Lower leg skin (tissue), 4 donors: ENCODE results near the gene NIPBL. TPM values are rescaled to one million over a fixed set of nuclear protein-coding genes. Genes with fewer than 3 reads are reported as not detected.

Source experiments
- DNase-seq, 2 donors: peaks; one replicate each; pipeline ENCODE4 v3.0.0-alpha.2; 2019; ENCODE audit warnings: low spot score in 2 of 2
- H3K4me3 ChIP-seq: fragments of 200-600 bp; sonication (generic); 2 replicates; pipeline ENCODE4 v1.5.1; 2017; ENCODE audit warnings: mild to moderate bottlenecking, low read depth; ENCODE audit not compliant: poor library complexity, severe bottlenecking
- CTCF ChIP-seq, 3 donors: fragments of 450-650 bp; IDR thresholded peaks; one replicate each; pipeline ENCODE4 v1.5.1; 2016; ENCODE audit warnings: antibody characterized with exemption in 3 of 3, mild to moderate bottlenecking in 3 of 3, moderate library complexity in 2 of 3
- POLR2A ChIP-seq, 2 donors: fragments of 450-650 bp; IDR thresholded peaks; one replicate each; pipeline ENCODE4 v1.6.1; 2016 to 2017; ENCODE audit warnings: antibody characterized with exemption in 2 of 2, mild to moderate bottlenecking in 1 of 2, moderate library complexity in 1 of 2
- WGBS, 2 donors: methylation state at CpG; one replicate each; pipeline ENCODE4 v1.1.5; 2018; 5-methylcytosine and 5-hydroxymethylcytosine counted together
- intact Hi-C: fragments of 100-400 bp; cut with DNase I; formaldehyde crosslinking; loops from one replicate; pipeline ENCODE4 v1.15.0; 2023; ENCODE audit warnings: low total_unique reads
- total RNA-seq, 4 donors: library from RNA; depleted of rRNA; stranded (reverse); fragments of >200 nt; gene quantifications; one replicate each; pipeline ENCODE4 v1.1.0, GENCODE V29; 2016

The NIPBL gene
- total RNA-seq = 10 to 100 TPM; 39.0 to 56.9 (median 49.4) TPM

- WGBS, 2 donors = 0% methylated on average over 23 to 44 of the region's 73 CpGs
- intact Hi-C loops = no loop called here
- H3K4me3 ChIP-seq = peak within 1 kb of the TSS; percentile 93
- DNase-seq = peak; percentile 92 to 99
- TF ChIP-seq CTCF (IDR thresholded peaks at IDR 0.05) (no peak), POLR2A (IDR thresholded peaks at IDR 0.05) (no peak)
Measured at GRCh38 chr5:36876299-36876964, at the start of gene NIPBL. TSS of gene NIPBL (plus strand) at chr5:36876769. CDS start at chr5:36953697, 76,928 bp downstream.

GRCh38 chr5:36832274-36832673 lies 44.3 kb upstream of the NIPBL start:
- 77 to 83% methylated on average over 2 of the region's 2 CpGs for WGBS, 2 donors
- intact Hi-C loops = no loop called here
- no peak overlapping the region for H3K4me3 ChIP-seq
- no peak for TF ChIP-seq CTCF (IDR thresholded peaks at IDR 0.05)
- no peak for TF ChIP-seq POLR2A (IDR thresholded peaks at IDR 0.05)
- DNase-seq = no peak

- H3K4me3 ChIP-seq = no peak overlapping the region
- no peak for TF ChIP-seq POLR2A (IDR thresholded peaks at IDR 0.05)
- no peak for TF ChIP-seq CTCF (IDR thresholded peaks at IDR 0.05)
- WGBS, 2 donors = 43 to 50% methylated on average over 1 of the region's 1 CpG
- DNase-seq = no peak
- intact Hi-C loops = no loop called here
Measured at GRCh38 chr5:36836831-36837230, 39.7 kb upstream of the NIPBL start.

- TF ChIP-seq POLR2A (IDR thresholded peaks at IDR 0.05) (no peak), CTCF (IDR thresholded peaks at IDR 0.05) (no peak)
- 78 to 83% methylated on average over 5 of the region's 5 CpGs for WGBS, 2 donors
- intact Hi-C loops = no loop called here
- no peak for DNase-seq
- H3K4me3 ChIP-seq = no peak overlapping the region
Measured at GRCh38 chr5:36839489-36840476, 36.8 kb upstream of the NIPBL start.

GRCh38 chr5:36841677-36842076 lies 34.9 kb upstream of the NIPBL start:
- TF ChIP-seq CTCF (IDR thresholded peaks at IDR 0.05) (no peak), POLR2A (IDR thresholded peaks at IDR 0.05) (no peak)
- intact Hi-C loops = no loop called here
- WGBS, 2 donors = 41 to 48% methylated on average over 1 of the region's 1 CpG
- no peak overlapping the region for H3K4me3 ChIP-seq
- DNase-seq = no peak
